Panc1 (cell line): ENCODE measurements around the gene DCHS1.

ENCODE experiments used
- POLR2AphosphoS5 ChIP-seq: IDR thresholded peaks from 2 replicates; pipeline ENCODE4 v1.6.1; 2012; ENCODE audit warnings: mild to moderate bottlenecking, low read depth, low read length, moderate library complexity
- REST ChIP-seq, 2 experiments: IDR thresholded peaks; 2 replicates each; pipeline ENCODE4 v1.6.1; 2011 to 2012; ENCODE audit warnings: low read depth in 2 of 2, control low read depth in 1 of 2, low read length in 1 of 2, mild to moderate bottlenecking in 1 of 2, moderate library complexity in 1 of 2; ENCODE audit not compliant: insufficient read depth in 1 of 2
- TCF7L2 ChIP-seq: IDR thresholded peaks from 2 replicates; pipeline ENCODE4 v1.6.1; 2011; ENCODE audit warnings: mild to moderate bottlenecking, low read depth, low read length, inconsistent platforms
- TF ChIP-seq, protein P1 (sequence below): fragments of 450-650 bp; IDR thresholded peaks from 2 replicates; pipeline ENCODE4 v1.5.1; 2017; ENCODE audit warnings: mild to moderate bottlenecking

DNA sequence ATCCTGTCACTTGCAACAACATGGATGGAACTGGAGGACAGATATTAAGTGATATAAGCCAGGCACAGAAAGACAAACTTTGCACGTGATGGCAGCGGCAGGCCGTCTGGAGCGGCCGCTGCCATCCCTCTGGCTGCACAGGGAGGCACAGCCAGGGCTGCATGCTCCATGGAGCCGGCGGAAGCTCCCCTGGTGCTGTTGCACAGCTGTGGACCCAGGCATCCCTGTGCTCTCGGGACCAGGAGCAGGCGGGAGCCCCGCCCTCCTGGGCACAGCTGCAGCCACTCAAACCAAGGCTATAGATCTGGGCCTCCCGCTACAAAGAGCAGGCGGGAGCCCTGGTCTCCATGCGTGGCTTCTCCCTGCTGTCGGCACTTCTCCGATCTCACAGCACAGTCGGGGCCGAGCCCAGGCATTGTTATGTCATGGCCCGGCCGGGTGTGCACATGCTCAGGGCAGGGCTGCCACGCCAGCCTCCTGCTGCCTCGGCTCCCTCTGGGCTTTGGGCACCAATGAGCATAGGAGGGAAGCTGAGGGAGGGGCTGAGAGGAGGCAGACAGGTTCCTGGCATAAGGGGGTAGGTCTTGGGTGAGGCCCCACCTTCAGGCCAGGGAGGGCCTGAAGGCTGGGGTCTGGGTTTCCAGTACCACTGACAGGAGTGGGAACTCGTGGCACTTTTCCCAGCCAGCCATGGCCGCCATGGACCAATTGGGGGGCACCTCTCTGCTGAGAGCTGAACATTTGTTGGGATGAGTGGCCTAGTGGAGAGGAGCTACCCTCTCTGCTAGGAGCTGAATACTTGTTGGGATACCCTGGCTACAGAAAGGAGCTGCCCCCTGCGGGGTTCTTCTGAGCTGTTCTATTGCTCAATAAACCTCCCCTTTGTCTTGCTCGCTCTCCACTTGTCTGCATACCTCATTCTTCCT, 68.9 kb downstream of the DCHS1 start:
- no peak for TF ChIP-seq POLR2AphosphoS5
- TF ChIP-seq, protein P1, sequence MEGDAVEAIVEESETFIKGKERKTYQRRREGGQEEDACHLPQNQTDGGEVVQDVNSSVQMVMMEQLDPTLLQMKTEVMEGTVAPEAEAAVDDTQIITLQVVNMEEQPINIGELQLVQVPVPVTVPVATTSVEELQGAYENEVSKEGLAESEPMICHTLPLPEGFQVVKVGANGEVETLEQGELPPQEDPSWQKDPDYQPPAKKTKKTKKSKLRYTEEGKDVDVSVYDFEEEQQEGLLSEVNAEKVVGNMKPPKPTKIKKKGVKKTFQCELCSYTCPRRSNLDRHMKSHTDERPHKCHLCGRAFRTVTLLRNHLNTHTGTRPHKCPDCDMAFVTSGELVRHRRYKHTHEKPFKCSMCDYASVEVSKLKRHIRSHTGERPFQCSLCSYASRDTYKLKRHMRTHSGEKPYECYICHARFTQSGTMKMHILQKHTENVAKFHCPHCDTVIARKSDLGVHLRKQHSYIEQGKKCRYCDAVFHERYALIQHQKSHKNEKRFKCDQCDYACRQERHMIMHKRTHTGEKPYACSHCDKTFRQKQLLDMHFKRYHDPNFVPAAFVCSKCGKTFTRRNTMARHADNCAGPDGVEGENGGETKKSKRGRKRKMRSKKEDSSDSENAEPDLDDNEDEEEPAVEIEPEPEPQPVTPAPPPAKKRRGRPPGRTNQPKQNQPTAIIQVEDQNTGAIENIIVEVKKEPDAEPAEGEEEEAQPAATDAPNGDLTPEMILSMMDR = no peak
- TF ChIP-seq TCF7L2 = no peak
- TF ChIP-seq REST (IDR thresholded peaks at IDR 0.05; ENCODE audit: insufficient read depth in 1 of 2, low read depth in 2 of 2, low read length in 1 of 2) = no peak
